Measurements from ENCODE around the gene GNA15.

The GNA15 gene

GRCh38 chr19:3137119-3137518 is 1.3 kb downstream of the GNA15 start:
- no peak for DNase-seq (ENCODE audit: low spot score)
- TF ChIP-seq CTCF (IDR thresholded peaks at IDR 0.05; ENCODE audit: extremely low read depth, missing control alignments): no peak

- TF ChIP-seq CTCF (IDR thresholded peaks at IDR 0.05; ENCODE audit: extremely low read depth, missing control alignments): no peak
- DNase-seq (ENCODE audit: low spot score): no peak
Observed at GRCh38 chr19:3138268-3138667, 2.4 kb downstream of the GNA15 start.

- no peak for DNase-seq (ENCODE audit: low spot score)
- TF ChIP-seq CTCF (IDR thresholded peaks at IDR 0.05; ENCODE audit: extremely low read depth, missing control alignments): no peak
Observed at GRCh38 chr19:3140667-3141038, 4.8 kb downstream of the GNA15 start.

- TF ChIP-seq CTCF (IDR thresholded peaks at IDR 0.05; ENCODE audit: extremely low read depth, missing control alignments): no peak
- DNase-seq (ENCODE audit: low spot score): no peak
Observed at GRCh38 chr19:3142292-3142670, 6.4 kb downstream of the GNA15 start.

- DNase-seq (ENCODE audit: low spot score): no peak
- TF ChIP-seq CTCF (IDR thresholded peaks at IDR 0.05; ENCODE audit: extremely low read depth, missing control alignments): no peak
Observed at GRCh38 chr19:3142781-3143337, 7.0 kb downstream of the GNA15 start.

- no peak for DNase-seq (ENCODE audit: low spot score)
Observed at GRCh38 chr19:3145909-3146676, 10.3 kb downstream of the GNA15 start.

More at GRCh38 chr19:3145909-3146676, 10.3 kb downstream of the GNA15 start:
- TF ChIP-seq CTCF (IDR thresholded peaks at IDR 0.05; ENCODE audit: extremely low read depth, missing control alignments): no peak

Measured in GM20000 (cell line).